Panc1 (cell line): Measurements from ENCODE around the gene PRKCA.

ENCODE experiments used
- POLR2AphosphoS5 ChIP-seq: IDR thresholded peaks from 2 replicates; pipeline ENCODE4 v1.6.1; 2012; ENCODE audit warnings: mild to moderate bottlenecking, low read depth, low read length, moderate library complexity
- SIN3A ChIP-seq: IDR thresholded peaks from 2 replicates; pipeline ENCODE4 v1.6.1; 2012; ENCODE audit warnings: low read depth, mild to moderate bottlenecking, low read length, moderate library complexity, borderline replicate concordance; ENCODE audit not compliant: insufficient read depth
- TCF7L2 ChIP-seq: IDR thresholded peaks from 2 replicates; pipeline ENCODE4 v1.6.1; 2011; ENCODE audit warnings: mild to moderate bottlenecking, low read depth, low read length, inconsistent platforms
- TF ChIP-seq, protein P1 (sequence below): fragments of 450-650 bp; IDR thresholded peaks from 2 replicates; pipeline ENCODE4 v1.5.1; 2017; ENCODE audit warnings: mild to moderate bottlenecking
- TF ChIP-seq, protein P2 (sequence below), 2 experiments: IDR thresholded peaks; 2 replicates each; pipeline ENCODE4 v1.6.1; 2011 to 2012; ENCODE audit warnings: low read depth in 2 of 2, control low read depth in 1 of 2, low read length in 1 of 2, mild to moderate bottlenecking in 1 of 2, moderate library complexity in 1 of 2; ENCODE audit not compliant: insufficient read depth in 1 of 2

DNA sequence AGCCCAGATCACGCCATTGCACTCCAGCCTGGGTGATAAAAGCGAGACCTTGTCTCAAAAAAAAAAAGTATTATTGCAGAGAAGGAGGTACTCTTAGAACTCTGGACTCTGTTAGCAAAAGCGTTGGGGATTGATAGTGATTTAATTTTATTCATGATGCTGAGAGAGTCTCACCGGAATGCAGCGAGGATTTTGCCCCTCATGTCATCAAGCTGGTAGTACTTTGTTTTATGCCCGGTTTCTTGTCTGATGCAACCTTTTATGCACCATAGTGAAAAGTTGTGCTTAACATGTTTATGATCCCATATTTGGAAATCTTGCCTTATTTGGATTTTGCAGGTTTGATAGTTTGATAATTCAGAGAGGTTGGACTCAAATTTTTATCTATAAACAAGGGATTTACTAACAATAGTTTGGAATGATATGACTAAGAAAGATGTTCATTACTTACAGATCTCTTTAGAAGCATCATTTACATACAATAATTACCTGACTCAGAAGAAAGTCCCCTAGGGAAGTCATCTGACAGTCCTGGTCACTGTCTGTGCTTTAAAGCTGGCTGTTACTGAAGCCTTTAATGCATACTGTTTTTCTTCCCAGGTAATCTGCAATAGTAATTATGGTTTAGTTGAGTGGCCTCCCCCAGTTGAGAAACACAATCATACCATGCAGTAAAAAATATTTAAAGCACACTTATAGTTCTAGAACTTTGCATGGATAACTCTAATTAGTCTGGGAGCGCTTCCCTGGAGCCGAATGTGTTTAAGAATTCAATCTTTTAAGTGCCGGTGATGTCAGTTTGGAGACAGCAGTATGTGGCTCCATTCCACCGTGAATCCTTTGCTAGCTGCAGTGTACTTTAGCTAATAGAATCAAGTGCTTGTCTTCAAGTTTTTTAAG is 120.9 kb downstream of the PRKCA start:
- TF ChIP-seq SIN3A, result no peak
- TF ChIP-seq, protein P1, sequence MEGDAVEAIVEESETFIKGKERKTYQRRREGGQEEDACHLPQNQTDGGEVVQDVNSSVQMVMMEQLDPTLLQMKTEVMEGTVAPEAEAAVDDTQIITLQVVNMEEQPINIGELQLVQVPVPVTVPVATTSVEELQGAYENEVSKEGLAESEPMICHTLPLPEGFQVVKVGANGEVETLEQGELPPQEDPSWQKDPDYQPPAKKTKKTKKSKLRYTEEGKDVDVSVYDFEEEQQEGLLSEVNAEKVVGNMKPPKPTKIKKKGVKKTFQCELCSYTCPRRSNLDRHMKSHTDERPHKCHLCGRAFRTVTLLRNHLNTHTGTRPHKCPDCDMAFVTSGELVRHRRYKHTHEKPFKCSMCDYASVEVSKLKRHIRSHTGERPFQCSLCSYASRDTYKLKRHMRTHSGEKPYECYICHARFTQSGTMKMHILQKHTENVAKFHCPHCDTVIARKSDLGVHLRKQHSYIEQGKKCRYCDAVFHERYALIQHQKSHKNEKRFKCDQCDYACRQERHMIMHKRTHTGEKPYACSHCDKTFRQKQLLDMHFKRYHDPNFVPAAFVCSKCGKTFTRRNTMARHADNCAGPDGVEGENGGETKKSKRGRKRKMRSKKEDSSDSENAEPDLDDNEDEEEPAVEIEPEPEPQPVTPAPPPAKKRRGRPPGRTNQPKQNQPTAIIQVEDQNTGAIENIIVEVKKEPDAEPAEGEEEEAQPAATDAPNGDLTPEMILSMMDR, result no peak
- TF ChIP-seq, protein P2, sequence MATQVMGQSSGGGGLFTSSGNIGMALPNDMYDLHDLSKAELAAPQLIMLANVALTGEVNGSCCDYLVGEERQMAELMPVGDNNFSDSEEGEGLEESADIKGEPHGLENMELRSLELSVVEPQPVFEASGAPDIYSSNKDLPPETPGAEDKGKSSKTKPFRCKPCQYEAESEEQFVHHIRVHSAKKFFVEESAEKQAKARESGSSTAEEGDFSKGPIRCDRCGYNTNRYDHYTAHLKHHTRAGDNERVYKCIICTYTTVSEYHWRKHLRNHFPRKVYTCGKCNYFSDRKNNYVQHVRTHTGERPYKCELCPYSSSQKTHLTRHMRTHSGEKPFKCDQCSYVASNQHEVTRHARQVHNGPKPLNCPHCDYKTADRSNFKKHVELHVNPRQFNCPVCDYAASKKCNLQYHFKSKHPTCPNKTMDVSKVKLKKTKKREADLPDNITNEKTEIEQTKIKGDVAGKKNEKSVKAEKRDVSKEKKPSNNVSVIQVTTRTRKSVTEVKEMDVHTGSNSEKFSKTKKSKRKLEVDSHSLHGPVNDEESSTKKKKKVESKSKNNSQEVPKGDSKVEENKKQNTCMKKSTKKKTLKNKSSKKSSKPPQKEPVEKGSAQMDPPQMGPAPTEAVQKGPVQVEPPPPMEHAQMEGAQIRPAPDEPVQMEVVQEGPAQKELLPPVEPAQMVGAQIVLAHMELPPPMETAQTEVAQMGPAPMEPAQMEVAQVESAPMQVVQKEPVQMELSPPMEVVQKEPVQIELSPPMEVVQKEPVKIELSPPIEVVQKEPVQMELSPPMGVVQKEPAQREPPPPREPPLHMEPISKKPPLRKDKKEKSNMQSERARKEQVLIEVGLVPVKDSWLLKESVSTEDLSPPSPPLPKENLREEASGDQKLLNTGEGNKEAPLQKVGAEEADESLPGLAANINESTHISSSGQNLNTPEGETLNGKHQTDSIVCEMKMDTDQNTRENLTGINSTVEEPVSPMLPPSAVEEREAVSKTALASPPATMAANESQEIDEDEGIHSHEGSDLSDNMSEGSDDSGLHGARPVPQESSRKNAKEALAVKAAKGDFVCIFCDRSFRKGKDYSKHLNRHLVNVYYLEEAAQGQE (IDR thresholded peaks at IDR 0.05; ENCODE audit: insufficient read depth in 1 of 2, low read depth in 2 of 2, low read length in 1 of 2), result no peak
- no peak for TF ChIP-seq POLR2AphosphoS5
- no peak for TF ChIP-seq TCF7L2
